ENCODE results near the gene AVL9. TPM values are rescaled to one million over a fixed set of nuclear protein-coding genes. Genes with fewer than 3 reads are reported as not detected.
"Not testable (repeated sequence)": the region's sequence is repeated elsewhere in the genome, so short reads cannot be mapped to it uniquely, and the experiment has no call there.

Gene AVL9
- total RNA-seq, 3 donors from 2014 or later: 27.7 to 54.4 (median 42.3) TPM

DNA sequence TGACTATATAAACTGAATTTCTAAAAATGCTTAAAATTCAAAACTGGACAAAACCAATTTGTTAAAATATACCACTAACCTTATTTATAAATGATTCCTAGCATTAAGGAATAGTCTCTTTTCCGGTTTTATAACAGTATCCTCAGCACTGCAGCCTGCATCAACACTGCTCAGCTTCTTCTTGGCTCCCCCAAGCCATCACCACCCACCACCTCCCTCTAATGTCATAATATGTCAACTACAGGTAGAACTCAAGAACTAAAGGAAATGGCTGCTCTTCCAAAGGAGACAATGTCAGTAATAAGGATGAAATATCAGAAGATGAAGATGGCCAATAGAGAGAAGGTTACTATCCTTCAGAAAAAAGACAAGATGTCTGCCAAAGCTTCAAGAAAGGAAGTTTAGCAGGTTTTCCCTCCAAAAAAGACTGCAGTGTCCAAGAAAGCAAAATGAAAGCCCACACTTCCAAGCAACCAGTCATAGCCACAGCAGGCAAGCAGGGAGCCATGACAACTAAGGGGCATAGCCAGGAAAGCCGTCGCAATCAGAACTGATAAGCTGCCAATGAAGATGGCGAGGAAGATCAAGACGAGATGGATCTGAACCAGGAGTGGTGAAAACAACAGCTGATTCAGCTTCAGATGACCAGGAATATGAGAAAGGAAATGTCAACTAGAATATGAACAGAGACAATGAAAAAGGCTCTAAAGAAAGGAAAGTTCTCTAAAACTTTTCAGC is 141.6 kb downstream of the AVL9 start:
- H3K4me1 ChIP-seq; DNase-seq (ENCODE audit: low spot score in 2 of 2); H3K27me3 ChIP-seq; H3K27ac ChIP-seq; H3K9me3 ChIP-seq; intact Hi-C loops (cut with DNase I; ENCODE audit: low total_unique reads); H3K4me3 ChIP-seq; H3K36me3 ChIP-seq: not testable (repeated sequence)

DNA sequence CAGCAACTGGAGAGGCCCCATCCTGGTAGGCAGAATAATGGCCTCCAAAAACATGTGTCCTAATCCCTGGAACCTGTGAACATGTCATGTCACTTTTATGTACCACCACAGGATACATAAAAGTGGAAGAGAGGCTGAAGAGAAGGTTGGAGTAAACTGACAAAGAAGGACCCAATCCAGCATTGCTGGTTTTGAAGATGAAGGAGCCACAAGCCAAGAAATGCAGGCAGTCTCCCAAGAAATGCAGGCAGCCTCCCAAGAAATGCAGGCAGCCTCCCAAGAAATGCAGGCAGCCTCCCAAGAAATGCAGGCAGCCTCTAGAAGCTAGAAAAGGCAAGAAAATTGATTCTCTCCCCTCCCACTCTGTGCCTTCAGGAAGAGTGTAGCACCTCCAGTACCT is 142.3 kb downstream of the AVL9 start:
- H3K27me3 ChIP-seq; H3K36me3 ChIP-seq; intact Hi-C loops (cut with DNase I; ENCODE audit: low total_unique reads); DNase-seq (ENCODE audit: low spot score in 2 of 2); H3K9me3 ChIP-seq; H3K27ac ChIP-seq; H3K4me1 ChIP-seq; H3K4me3 ChIP-seq: not testable (repeated sequence)

Other genes with a start within 250 kb of the AVL9 start
- 10 to 100 TPM; 19.3 to 20.1 (median 19.8) TPM for gene LSM5, start 5.1 kb upstream of the AVL9 start, total RNA-seq

Measured in breast epithelium (tissue), 4 donors.